Measurements from ENCODE around the gene P4HA3.

The P4HA3 gene

DNA sequence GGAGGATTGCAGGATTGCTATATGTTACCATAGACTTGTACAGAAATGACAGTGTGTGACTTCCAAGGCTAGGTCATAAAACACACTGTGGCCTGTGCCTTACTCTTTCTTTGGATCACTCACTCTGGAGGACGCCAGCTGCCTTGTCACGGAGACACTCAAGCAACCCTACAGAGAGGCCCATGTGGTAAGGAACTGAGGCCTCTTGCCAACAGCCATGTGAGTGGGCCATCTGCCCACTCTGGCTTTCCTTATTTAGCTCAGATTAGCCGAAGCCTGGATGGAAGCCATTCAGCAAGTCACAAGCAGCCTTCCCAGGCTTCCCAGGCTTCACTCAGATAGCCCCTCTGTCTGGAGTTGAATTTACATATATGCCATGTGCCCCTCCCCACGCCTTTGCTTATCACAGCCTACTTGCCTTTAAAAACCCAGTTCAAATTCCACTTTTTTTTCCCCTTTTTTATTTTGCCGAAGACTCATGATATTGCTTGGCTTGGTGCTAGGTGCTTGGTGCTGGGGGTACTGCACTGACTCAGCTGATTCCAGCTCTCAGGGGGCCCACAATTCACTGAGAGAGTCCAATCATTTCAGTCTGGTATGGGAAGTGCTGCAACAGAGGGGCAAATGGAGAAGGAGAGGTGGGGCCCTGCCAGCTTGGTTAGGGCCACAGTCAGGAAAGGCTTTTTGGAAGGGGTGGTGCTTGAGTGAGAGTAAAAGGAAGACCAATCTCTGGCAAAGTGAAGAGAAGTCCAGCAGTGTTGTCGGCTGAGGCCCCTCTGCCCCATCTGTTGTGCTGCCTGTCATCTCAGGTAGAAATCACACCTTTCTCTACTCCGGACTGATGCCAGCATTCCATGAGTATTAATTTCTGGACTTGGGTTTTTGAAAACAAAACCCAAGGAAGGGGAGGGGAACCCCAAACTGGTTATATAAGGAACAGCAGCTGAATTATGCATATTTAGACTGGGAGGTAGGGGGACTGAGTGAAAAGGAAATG lies 14.5 kb upstream of the P4HA3 start:
- TF ChIP-seq, protein P1, sequence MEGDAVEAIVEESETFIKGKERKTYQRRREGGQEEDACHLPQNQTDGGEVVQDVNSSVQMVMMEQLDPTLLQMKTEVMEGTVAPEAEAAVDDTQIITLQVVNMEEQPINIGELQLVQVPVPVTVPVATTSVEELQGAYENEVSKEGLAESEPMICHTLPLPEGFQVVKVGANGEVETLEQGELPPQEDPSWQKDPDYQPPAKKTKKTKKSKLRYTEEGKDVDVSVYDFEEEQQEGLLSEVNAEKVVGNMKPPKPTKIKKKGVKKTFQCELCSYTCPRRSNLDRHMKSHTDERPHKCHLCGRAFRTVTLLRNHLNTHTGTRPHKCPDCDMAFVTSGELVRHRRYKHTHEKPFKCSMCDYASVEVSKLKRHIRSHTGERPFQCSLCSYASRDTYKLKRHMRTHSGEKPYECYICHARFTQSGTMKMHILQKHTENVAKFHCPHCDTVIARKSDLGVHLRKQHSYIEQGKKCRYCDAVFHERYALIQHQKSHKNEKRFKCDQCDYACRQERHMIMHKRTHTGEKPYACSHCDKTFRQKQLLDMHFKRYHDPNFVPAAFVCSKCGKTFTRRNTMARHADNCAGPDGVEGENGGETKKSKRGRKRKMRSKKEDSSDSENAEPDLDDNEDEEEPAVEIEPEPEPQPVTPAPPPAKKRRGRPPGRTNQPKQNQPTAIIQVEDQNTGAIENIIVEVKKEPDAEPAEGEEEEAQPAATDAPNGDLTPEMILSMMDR (IDR thresholded peaks at IDR 0.05; ENCODE audit: low read depth, low read length): no peak
- DNase-seq (ENCODE audit: extremely low read depth, low read depth): peak; percentile 78

DNA sequence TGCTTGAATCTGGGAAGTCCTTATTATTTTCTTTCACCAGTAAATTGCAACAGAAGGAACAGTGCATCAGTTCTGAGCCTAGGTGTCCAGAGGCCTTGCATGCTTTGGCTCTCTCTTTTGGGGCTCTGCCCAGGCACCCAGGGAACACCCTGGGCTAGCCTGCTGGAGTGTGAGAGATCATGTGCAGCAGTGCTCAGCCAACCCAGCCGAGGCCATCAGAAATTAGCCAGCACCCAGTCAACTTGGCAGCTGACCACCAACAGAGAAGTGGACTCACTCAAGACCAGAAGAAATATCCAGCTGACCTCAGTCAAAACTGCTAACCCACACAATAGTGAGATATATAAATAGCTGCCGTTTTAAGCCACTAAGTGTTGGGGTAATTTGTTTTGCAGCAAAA lies 11.2 kb upstream of the P4HA3 start:
- TF ChIP-seq, protein P1 (IDR thresholded peaks at IDR 0.05; ENCODE audit: low read depth, low read length): no peak
- no peak for DNase-seq (ENCODE audit: extremely low read depth, low read depth)

DNA sequence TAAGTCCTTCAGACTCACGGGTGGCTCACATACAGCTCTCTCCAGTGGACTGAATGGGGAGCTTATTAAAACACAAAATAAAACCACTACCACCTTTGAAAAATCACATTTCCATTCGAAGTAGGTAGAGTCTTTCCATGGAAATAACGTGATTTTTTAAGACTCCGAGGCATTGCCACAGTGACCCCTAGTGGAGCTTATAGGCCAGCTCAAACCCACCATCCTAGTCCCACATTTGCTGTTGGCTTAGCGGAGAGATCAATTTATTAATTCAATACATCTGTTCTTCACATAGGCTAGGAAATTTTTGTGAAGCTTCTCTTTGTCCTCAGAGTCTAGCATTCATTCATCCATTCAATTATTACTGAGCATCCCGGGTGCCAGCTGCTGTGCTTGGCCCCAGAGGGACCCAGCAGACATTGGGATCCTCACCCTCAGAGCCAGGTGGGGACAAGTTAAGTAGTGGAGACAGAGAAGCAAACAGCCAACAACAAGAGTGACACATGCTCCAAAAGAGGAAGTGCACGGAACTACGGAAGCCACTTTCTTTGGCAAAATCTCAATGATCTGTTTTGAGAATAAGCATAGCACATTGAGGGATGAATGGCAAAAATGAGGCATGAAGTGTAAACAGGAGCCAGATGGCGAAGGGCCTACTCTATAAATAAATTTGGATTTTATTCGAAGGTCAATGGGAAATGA lies 10.2 kb upstream of the P4HA3 start:
- DNase-seq (ENCODE audit: extremely low read depth, low read depth): no peak
- TF ChIP-seq, protein P1 (IDR thresholded peaks at IDR 0.05; ENCODE audit: low read depth, low read length): peak; percentile 48

DNA sequence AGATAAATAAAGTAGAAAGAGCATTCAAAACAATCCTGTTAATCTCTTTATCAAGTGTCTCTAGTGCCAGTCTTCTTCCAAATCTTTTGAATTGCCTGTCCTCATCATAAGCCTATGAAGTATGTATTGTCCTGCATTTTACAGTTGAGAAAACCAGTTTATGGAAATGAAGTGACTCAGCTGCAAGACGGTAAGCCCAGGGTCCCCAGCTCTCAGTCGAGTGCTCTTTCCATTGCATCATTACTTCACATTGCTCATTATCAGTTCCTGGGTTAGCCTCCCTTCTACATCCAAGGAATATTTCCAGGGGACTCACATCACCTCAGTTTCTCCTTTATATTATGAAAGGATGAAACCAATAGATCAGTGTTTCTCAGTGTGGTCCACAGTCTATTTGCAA lies 9.1 kb upstream of the P4HA3 start:
- DNase-seq (ENCODE audit: extremely low read depth, low read depth): no peak
- TF ChIP-seq, protein P1 (IDR thresholded peaks at IDR 0.05; ENCODE audit: low read depth, low read length): no peak

DNA sequence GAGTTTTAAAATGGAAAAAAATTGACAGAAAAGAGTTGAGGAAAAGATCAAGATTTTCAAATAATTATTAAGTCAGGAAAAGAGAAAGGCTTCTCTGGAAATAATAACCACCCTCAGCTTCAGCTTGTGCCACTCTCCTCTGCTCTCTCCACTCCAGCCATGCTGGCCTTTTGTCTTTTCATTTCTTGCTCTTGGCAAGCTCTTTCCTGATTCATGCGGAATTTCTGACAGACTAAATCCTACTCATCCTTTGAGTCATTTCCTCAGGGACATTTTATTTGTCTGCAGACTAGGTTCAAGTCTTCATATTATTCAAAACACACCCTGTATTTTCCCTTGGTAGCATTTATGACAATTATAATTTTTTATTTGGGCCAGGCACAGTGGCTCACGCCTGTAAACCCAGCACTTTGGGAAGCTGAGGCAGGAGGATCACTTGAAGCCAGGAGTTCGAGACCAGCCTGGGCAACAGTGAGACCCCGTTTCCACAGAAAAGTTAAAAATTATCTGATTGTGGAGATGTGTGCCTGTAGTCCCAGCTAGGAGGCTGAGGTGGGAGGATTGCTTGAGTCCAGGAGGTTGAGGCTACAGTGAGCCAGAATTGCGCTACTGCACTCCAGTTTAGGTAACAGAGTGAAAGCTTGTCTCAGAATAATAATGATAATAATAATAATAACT lies 7.8 kb upstream of the P4HA3 start:
- no peak for DNase-seq (ENCODE audit: extremely low read depth, low read depth)

DNA sequence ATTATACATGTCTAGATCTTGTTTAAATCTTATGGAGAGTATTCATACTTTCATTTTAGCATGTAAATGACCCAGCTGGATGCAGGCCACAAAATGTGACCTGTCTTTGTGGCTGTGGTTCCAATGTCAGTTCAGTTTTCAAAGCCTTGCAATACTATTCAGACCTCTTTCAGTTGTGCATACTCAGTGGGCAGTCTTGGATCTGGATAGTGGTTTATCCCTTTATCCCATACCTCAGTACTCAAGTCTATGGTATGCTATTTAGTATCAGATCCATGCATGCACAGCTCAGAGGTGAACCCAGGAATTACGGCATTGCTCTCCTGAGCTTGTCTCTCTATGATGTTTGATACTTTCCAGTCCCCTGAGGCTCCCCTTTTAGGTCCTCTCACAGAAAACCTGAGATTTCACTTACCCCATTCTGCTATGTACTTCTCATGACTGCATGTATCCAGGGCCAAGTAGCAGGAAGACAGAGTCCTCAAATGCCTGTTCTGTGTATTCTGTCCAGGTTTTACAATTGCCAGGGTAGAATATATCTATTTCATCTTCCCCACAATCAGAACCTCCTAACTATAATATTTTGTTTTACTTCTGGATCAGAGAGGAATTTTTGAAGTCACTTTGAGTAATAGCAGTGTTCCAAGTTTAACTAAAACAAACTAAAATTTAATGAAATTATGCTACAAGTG lies 6.9 kb upstream of the P4HA3 start:
- TF ChIP-seq, protein P1 (IDR thresholded peaks at IDR 0.05; ENCODE audit: low read depth, low read length): no peak
- no peak for DNase-seq (ENCODE audit: extremely low read depth, low read depth)

More for the DNA sequence above, 7.8 kb upstream of the P4HA3 start:
- TF ChIP-seq, protein P1 (IDR thresholded peaks at IDR 0.05; ENCODE audit: low read depth, low read length): no peak
